ENCODE results near the gene NXN.
"Not testable (repeated sequence)": the region's sequence is repeated elsewhere in the genome, so short reads cannot be mapped to it uniquely, and the experiment has no call there.

The NXN gene

GRCh38 chr17:979212-979538 is 401 bp downstream of the NXN start:
- no peak for DNase-seq (ENCODE audit: low read depth)

GRCh38 chr17:978103-979093 is 1.2 kb downstream of the NXN start:
- no peak for DNase-seq (ENCODE audit: low read depth)

- no peak for DNase-seq (ENCODE audit: low read depth)
These were observed 2.4 kb downstream of the NXN start for GRCh38 chr17:977166-977565.

- no peak for DNase-seq (ENCODE audit: low read depth)
These were observed 3.3 kb downstream of the NXN start for GRCh38 chr17:976312-976711.

GRCh38 chr17:975371-975915 is 4.1 kb downstream of the NXN start:
- DNase-seq (ENCODE audit: low read depth): no peak

- not testable (repeated sequence) for DNase-seq (ENCODE audit: low read depth)
These were observed 4.8 kb downstream of the NXN start for GRCh38 chr17:974778-975177.

DNA sequence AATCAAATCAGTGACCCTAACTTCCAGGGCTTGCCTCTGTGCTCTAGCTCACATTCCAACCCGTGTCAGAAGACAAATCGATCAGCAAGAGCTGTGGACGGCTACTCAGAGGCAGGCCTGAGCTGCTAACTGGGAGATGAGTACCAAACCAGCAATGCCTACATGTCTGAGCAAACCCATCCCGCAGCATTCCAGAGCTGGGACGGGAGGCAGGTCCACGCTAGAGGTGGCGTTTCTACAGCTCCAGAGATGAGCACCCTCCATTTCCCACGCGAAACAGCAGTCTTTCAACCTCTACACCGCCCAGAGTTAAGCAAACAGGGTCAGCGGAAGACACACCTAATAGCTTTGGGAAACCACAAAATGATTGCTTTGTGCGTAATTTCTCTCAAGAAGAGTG is 6.5 kb downstream of the NXN start:
- no peak for DNase-seq (ENCODE audit: low read depth)

DNA sequence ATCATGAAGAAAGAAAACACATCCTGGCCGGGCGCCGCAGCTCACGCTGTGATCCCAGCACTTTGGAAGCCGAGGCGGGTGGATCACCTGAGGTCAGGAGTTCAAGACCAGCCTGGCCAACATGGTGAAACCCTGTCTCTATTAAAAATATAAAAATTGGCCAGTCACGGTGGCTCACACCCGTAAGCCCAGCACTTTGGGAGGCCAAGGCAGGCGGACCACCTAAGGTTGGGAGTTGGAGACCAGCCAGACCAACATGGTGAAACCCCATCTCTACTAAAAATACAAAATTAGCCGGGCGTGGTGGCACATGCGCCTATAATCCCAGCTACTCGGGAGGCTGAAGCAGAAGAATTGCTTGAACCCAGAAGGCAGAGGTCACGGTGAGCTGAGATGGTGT is 7.7 kb downstream of the NXN start:
- DNase-seq (ENCODE audit: low read depth): not testable (repeated sequence)

- no peak for DNase-seq (ENCODE audit: low read depth)
These were observed 9.2 kb downstream of the NXN start for GRCh38 chr17:970364-970763.

- no peak for DNase-seq (ENCODE audit: low read depth)
These were observed 9.7 kb downstream of the NXN start for GRCh38 chr17:969811-970355.

DNA sequence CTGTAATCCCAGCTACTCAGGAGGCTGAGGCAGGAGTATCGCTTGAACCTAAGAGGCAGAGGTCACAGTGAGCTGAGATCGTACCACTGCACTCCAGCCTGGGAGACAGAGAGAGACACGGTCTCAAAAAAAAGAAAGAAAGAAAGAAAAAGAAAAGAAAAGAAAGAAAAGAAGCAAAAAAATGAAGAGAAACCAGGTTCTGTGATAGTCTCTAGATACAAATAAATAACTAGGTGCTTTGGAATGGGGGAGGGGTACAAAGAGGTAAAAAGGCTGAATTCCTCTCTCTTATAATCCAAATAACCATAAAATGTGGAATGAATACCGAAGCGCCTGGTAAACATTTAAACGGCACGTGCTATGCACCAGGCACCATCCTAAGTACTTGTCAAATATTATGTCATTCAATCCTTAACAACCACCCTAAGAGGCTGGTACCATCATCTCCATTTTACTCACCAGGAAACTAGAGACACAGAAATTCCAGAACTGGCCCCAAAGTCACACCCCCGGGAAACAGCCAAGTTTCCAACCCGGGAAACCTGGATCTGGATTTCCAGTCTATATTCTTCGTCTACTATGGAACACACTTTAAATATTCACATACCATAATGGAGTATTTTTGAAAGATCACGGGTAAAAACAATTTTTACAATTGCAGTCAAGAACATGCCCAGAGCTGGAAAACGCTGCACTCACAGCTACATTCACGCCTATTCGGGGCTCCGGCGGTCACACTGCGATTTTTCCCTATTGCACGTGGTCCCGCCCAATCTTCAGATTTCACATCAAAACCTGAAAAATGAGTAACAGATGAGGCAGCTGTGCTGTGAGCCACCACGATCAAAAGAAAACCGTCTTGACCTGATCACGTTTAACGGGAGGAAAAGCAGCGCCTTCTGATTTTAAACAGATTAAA is 10.5 kb downstream of the NXN start:
- no peak for DNase-seq (ENCODE audit: low read depth)

GRCh38 chr17:967122-967521 is 12.5 kb downstream of the NXN start:
- DNase-seq (ENCODE audit: low read depth): no peak

DNA sequence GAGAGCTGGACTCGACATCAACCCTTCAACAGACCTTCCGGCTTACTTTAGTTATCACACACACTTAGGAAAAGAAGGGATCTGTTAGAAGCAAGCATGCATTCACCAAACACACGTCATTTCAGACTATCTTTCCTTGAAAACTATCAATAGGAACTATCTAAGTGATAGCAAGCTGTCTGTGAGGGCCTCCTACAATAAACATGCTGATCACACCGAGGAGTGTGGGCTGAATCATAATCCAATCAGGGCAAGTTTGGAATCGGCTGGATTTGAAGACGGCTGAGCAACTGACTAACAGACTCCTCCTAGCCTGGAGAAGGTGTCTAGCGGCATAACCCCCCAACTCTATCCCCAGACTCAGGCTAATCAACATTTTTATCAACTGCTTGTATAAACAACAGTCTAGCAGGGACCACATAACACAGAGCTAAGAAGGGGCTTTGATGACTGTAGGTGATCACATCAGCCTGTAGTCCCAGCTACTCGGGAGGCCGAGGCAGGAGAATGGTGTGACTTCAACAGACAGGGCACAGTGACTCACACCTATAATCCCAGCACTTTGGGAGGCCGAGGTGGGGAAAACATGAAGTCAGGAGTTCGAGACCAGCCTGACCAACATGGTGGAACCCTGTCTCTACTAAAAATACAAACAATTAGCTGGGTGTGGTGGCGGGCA is 14.1 kb downstream of the NXN start:
- no peak for DNase-seq (ENCODE audit: low read depth)

DNA sequence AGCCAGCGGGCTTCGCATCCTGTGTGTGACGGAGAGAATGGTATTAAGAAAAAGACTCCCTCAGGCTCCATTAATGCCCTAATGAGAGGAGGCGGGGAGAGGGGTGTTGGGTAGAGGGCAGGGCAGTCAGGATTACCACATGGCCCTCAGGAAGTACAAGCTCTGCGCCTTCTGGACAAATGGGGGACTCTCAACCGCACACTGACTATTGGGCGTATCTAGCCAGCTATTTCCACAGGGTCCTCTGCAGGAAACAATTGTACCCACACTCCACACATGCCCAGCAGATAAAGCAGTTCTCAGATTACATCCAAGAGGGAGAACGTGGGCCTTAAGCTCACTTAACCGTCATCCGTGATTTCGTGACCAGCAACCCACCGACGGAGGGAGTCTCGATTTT is 14.7 kb downstream of the NXN start:
- no peak for DNase-seq (ENCODE audit: low read depth)

GRCh38 chr17:962670-963069 is 16.9 kb downstream of the NXN start:
- DNase-seq (ENCODE audit: low read depth): no peak

- DNase-seq (ENCODE audit: low read depth): no peak
These were observed 17.4 kb downstream of the NXN start for GRCh38 chr17:962166-962565.

DNA sequence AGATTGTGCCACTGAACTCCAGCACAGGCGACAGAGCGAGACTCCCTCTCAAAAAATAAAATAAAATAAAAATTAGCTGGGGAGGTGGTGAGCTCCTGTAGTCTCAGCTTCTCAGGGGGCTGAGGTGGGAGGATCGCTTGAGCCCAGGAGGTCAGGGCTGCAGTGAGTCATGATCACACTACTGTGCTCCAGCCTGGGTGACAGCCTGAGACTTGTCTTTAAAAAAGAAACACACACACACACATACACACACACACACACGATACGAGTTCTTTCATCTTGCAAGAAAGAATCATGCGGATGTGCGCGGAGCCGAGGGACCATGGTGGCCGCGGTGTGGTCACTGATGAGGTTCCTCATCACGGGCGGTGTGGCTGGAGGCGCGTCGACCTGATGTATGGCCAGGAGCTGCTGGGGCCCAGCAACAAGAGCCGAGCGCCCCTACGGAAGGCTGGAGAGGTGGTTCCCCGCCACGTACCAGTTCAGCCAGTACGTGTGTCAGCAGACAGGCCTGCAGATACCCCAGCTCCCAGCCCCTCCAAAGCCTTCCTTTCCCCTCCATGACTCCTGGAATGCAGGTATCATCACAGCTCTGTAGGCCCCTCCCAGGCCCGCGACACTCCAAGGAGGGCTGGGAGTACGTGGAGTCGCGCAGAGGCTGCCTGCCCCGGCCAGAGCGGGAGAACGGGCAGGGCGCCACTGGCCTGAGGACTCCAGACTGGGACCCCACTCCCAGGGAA is 20.7 kb downstream of the NXN start:
- no peak for DNase-seq (ENCODE audit: low read depth)

DNA sequence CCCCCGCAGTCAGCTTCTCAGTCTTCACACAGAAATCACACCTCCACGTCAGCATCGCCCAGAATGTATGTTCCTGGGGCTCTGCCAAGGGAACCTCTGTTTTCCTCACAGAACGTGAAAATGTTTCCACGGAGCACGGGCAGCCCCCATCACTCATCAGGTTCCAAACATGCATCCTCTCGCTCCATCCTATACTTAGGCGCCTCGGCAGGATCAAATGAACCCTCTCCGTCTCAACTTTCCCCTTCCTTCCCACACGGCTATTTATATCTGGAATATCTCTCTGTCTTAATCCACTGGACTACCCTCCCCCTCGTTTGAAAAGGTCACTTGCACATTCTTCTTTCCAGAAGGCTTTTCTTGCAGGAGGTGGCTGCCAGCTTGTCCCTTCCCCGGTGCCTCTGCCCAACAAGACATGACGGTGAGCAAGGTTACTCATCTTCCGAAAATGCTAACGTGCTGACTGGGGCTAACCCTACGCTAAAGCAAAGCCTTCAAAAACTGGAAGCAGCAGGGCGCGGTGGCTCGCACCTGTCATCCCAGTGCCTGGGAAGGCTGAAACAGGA is 21.6 kb downstream of the NXN start:
- DNase-seq (ENCODE audit: low read depth): no peak

- no peak for DNase-seq (ENCODE audit: low read depth)
These were observed 22.7 kb downstream of the NXN start for GRCh38 chr17:956905-957304.

DNA sequence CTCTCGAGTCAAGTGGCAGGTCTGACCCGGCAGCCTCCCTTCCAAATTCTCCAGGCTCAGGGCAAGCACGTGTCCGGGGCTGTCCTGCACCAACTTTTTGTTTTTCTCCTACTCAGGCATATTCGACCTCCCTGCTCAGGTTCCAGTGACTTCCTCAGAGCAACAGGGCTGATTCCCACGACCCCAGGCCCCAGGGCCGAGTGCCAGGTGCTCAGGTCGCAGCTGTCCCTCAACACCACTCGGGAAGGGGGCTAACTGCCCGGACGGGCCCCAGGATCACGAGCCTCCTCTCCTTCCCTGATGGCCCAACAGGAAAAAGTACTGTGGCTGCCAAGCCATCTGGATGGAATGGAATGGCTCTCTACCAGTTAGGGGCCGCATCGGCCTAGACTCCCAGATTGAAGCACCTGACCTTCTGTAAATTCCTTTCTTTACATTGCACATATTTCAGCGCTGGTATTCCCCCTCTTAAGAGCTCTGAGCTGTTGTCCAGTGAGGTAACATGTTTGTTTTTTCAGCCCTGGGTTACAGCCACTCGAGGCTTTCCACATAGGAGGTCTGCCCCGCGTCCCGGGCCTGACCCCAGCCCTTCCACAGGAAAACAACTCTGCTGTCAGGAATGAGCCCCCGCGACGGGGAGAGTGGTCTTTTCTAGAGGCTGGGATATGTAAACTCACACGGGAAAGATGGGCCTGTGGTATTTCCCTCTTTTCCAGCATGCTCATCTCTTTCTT is 25.0 kb downstream of the NXN start:
- no peak for DNase-seq (ENCODE audit: low read depth)

Data from GM04504 (cell line).